ENCODE results near the gene PTPRE.

Gene PTPRE

GRCh38 chr10:127880557-127880956 lies 26.3 kb upstream of the PTPRE start:
- Histone ChIP-seq H3K27ac (no peak overlapping the region), H3K4me3 (ENCODE audit: low read depth, low read length) (no peak overlapping the region), H3K36me3 (replicated peaks) (no peaks in the 10 kb centered on the region), H3K27me3 (replicated peaks) (no peaks in the 10 kb centered on the region)
- no peak for DNase-seq
- TF ChIP-seq CTCF (IDR thresholded peaks at IDR 0.05; ENCODE audit: low read depth, low read length, missing control alignments) = no peak
- in situ Hi-C loops (cut with HindIII; ENCODE audit: low pct_ligation_motif_present, low sequenced_read_pairs) = no loop called here

GRCh38 chr10:127881262-127881661 lies 25.6 kb upstream of the PTPRE start:
- no peak for DNase-seq
- no peak for TF ChIP-seq CTCF (IDR thresholded peaks at IDR 0.05; ENCODE audit: low read depth, low read length, missing control alignments)
- H3K27ac ChIP-seq = no peak overlapping the region
- in situ Hi-C loops (cut with HindIII; ENCODE audit: low pct_ligation_motif_present, low sequenced_read_pairs) = no loop called here
- no peak overlapping the region for H3K4me3 ChIP-seq (ENCODE audit: low read depth, low read length)
- H3K27me3 ChIP-seq (replicated peaks) = no peaks in the 10 kb centered on the region
- no peaks in the 10 kb centered on the region for H3K36me3 ChIP-seq (replicated peaks)

- Histone ChIP-seq H3K4me3 (ENCODE audit: low read depth, low read length) (no peak overlapping the region), H3K36me3 (replicated peaks) (no peaks in the 10 kb centered on the region), H3K27me3 (replicated peaks) (no peaks in the 10 kb centered on the region), H3K27ac (no peak overlapping the region)
- DNase-seq = no peak
- in situ Hi-C loops (cut with HindIII; ENCODE audit: low pct_ligation_motif_present, low sequenced_read_pairs) = no loop called here
- TF ChIP-seq CTCF (IDR thresholded peaks at IDR 0.05; ENCODE audit: low read depth, low read length, missing control alignments) = no peak
Measured at GRCh38 chr10:127882391-127882790, 24.5 kb upstream of the PTPRE start.

- Histone ChIP-seq H3K27ac (no peak overlapping the region), H3K4me3 (ENCODE audit: low read depth, low read length) (no peak overlapping the region), H3K27me3 (replicated peaks) (no peaks in the 10 kb centered on the region), H3K36me3 (replicated peaks) (no peaks in the 10 kb centered on the region)
- no peak for TF ChIP-seq CTCF (IDR thresholded peaks at IDR 0.05; ENCODE audit: low read depth, low read length, missing control alignments)
- in situ Hi-C loops (cut with HindIII; ENCODE audit: low pct_ligation_motif_present, low sequenced_read_pairs) = no loop called here
- DNase-seq = no peak
Measured at GRCh38 chr10:127882801-127883459, 24.0 kb upstream of the PTPRE start.

- no peak overlapping the region for H3K27ac ChIP-seq
- no peak for DNase-seq
- in situ Hi-C loops (cut with HindIII; ENCODE audit: low pct_ligation_motif_present, low sequenced_read_pairs) = no loop called here
Measured at GRCh38 chr10:127883516-127883915, 23.4 kb upstream of the PTPRE start.

More at GRCh38 chr10:127883516-127883915, 23.4 kb upstream of the PTPRE start:
- no peaks in the 10 kb centered on the region for H3K27me3 ChIP-seq (replicated peaks)
- H3K4me3 ChIP-seq (ENCODE audit: low read depth, low read length) = no peak overlapping the region
- TF ChIP-seq CTCF (IDR thresholded peaks at IDR 0.05; ENCODE audit: low read depth, low read length, missing control alignments) = no peak
- H3K36me3 ChIP-seq (replicated peaks) = no peaks in the 10 kb centered on the region

All from brain microvascular endothelial cell (primary cell).